GM19463 (cell line): ENCODE measurements around the gene RIOX2.
A peak's percentile ranks its signal among the peaks of the same experiment; 100 is the strongest.
"Not testable (repeated sequence)": the region's sequence is repeated elsewhere in the genome, so short reads cannot be mapped to it uniquely, and the experiment has no call there.

Experiments
- ATAC-seq: cut with Tn5 transposase; IDR thresholded peaks from one replicate; pipeline ENCODE4 v1.9.1; 2021; ENCODE audit warnings: mild to moderate bottlenecking, moderate library complexity; ENCODE audit not compliant: unreplicated experiment

Gene RIOX2

DNA sequence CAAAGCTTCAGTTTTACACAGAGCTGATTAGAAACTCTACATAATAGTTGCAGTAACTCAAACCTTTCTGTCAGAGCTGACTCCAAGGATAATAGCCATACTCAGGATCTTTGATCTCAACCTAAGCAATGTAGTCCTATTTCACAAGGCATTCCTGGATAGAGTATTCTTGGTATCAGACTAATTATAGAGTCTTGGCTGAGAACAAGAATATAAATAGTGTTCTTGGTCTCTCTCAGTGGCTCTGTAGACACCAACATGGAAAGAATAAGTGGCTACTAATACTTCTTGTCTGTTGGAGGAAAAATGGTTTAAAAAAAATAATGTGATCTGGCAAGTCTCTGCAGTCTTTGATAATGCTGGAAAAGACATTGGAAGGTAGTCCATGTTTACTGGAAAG lies 55.7 kb downstream of the RIOX2 start:
- ATAC-seq, result no peak

DNA sequence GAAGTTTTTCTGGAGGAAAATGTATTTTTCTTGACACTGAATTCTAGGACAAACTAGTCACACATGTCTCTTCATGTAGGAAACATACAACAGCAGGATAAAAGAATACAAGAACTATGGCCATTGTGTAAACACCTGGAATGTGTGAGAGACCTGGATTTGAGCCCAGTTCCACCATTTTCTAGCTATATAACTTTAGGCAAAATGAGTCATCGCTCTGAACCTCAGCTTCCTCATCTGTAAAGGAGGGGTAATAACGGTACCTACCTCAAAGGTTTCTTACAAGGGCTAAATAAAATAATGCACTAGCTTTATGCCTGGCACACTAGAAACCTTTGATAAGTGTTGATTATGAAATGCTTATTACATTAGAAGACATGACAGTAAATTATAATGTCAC lies 57.8 kb downstream of the RIOX2 start:
- no peak for ATAC-seq

DNA sequence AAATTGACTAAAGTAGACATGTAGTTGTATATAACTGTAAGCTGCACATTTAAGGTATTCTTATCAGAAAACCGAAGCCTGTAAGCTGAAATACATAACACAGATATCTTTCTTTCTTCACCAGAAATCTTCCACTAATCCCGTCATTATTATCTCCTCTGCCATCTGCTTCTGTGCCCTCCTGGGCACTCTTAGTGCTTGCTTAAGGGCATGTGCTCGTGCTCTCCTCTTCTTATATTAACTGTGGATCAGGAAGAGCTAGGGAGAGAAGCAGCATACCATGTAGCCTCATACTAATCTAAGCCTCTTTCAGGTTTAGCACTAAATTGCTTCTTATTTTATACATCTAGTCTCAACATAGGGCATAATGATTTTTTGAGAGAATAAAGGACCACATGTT lies 60.8 kb downstream of the RIOX2 start:
- no peak for ATAC-seq

DNA sequence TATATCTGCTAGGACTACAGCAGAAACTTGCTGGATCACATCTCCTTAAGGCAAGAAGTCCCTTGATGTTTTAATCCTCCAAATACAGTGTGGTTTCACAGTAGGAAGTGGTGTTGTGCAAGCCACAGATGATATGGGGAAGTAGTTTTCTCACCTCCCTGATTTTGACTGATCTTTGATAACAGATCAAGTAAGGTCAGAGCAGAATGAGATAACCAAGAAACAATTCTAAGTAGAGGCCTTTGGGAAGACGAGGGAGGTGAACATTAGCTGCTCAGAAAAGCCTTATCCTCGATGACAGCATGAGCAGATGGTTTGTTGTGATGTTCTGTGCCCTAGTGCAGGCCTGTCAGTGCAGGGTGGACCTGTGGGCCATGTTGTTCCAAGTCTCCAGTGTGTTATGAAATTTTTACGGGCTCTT lies 61.3 kb downstream of the RIOX2 start:
- ATAC-seq, result no peak

DNA sequence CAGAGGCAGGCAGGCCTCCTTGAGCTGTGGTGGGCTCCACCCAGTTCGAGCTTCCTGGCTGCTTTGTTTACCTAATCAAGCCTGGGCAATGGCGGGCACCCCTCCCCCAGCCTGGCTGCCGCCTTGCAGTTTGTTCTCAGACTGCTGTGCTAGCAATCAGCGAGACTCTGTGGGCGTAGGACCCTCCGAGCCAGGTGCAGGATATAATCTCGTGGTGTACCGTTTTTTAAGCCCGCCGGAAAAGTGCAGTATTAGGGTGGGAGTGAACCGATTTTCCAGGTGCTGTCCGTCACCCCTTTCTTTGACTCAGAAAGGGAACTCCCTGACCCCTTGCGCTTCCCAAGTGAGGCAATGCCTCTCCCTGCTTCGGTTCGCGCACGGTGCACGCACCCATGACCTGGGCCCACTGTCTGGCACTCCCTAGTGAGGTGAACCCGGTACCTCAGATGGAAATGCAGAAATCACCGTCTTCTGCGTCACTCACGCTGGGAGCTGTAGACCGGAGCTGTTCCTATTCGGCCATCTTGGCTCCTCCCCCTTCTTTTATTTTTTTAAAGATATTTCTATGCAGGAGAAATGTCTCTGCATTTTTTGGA lies 61.9 kb downstream of the RIOX2 start:
- not testable (repeated sequence) for ATAC-seq

DNA sequence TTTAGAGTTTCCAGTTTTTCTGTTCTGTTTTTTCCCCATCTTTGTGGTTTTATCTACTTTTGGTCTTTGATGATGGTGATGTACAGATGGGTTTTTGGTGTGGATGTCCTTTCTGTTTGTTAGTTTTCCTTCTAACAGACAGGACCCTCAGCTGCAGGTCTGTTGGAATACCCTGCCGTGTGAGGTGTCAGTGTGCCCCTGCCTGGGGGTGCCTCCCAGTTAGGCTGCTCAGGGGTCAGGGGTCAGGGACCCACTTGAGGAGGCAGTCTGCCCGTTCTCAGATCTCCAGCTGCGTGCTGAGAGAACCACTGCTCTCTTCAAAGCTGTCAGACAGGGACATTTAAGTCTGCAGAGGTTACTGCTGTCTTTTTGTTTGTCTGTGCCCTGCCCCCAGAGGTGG lies 62.4 kb downstream of the RIOX2 start:
- ATAC-seq, result not testable (repeated sequence)

DNA sequence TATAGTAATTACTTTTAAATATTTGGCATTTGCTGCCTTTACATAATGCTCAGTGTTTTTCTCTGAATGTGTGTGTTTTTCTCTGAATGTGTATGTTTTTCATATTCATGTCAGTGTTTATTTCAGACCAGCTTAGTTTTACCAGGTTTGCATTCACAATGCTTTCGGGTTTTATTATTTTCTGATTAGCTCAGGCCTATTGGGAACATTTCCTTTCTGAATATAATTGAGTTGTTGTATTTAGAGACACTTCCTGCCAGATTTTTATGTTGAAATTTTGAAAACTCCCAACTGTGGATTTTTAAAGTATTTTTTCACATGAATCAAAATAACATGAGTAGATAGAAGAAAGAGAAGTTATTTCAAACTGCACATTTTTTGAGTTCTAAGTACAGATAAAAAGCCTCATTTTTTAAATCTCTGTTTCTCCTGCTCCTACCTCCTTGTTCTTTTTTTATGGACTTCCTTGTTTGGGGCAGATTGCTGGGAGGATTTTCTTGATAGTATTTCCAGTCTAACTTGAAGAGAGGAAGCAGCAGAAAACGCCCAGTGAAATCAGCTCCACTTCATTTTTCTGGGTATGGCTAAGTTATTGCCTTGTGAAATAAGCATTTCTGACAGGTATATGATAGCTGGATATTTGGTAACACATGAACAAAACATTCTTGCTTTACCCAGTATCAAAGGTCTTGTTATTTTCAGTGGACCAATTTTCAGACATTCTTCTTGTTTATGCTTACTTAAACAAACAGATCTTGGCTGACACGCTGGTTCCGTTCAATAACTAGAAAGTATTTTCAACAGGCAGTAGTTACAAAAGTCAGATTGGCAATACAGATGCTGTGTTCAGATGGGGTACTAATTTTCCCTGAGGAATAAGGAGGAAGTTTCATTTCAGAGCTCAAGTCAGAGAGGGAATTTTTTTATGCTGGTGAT lies 70.7 kb downstream of the RIOX2 start:
- ATAC-seq, result no peak

DNA sequence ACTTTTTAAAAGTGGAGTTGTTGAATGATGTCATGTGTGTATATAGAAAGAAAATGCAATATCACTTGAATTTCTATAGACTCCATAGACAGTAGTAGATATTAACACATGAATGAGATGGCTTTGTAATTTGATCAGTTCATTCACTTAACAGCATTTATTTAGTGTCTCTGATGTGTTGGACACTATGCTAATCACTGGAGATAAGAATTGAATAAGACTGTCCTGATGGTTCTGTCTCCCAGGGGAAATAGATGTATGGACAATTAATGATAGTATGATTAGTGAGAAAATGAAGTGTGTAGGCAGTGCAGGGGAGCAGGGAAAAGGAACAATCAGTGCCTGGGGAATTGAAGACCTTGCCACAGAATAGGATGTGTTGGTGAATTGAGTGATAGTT lies 72.9 kb downstream of the RIOX2 start:
- ATAC-seq, result no peak

DNA sequence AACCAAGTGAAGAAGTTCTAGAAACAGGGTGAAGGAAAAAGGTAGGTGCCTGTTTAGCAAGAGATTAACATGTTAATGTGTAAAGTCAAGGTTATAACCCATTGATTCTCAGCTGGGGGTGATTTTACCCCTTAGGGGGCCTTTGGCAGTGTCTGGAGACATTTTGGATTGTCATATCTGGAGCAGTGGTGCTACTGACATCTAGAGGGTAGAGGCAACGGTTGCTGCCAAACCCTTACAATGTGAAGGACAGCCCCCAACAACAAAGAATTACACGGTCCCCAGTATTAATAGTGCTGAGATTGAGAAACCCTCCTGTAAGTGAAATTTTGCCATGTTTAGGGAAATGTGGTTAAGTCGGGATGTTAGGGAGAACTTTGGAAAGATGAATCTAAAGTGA lies 75.7 kb downstream of the RIOX2 start:
- no peak for ATAC-seq

DNA sequence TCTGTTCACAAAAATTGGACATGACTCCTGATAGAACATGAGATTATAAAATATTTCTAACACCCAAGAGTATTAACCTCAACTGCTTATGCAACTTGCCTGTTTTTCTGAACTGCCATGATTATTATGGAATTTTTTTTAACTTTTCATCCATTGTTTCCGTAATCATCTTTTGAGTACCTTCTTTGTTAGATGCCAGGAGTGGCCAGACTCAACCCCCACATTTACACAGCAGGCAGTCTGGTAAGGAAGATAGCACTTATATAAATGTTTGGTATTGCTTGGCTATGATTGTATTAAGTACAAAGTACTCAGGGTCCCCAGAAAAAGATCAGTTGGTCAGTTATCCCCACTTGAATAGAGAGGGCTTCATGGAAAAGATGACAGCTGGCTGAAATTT lies 76.1 kb downstream of the RIOX2 start:
- no peak for ATAC-seq

DNA sequence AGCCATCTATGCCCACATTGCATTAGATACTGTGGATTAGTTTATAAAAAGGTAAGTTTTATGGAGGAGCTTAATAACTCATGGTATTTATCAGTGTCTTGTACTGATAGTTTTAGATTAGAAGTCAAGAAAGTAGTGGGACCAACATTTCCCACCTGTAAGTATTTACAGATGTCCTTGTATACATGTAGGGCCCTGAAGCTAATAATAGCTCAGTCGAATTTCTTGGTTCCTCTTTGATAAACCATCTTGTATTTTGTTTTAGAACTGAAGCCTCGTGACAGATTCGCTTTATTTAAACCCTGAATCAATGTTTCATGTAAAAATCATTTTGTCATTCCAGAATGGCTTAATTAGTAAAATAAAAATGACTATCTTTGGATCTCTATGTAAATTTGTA lies 77.0 kb downstream of the RIOX2 start:
- peak; percentile 76 for ATAC-seq

DNA sequence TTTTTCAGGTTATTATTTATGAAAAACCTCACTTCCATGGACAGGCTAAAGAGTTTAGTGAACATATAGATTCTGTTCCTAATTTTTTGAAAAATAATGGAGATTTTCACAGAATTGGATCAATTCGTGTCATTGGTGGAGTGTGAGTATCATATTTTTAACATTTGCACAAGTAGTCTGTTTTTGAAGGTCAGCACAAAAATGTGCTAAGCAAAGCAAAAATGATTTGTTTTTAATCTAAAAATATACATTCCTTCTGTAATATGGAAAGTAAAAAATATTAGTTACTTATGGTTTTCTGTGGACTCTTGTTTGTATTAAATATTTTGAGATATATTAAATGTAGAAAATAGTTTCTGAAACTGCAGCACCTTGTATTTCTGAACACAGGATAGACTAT lies 79.4 kb downstream of the RIOX2 start:
- no peak for ATAC-seq
